ENCODE data around the gene EFEMP2.

- TF ChIP-seq CREB5 (CRISPR knock-in tag; IDR thresholded peaks at IDR 0.05; ENCODE audit: low read depth), result no peak
- TF ChIP-seq ARNTL (CRISPR knock-in tag; IDR thresholded peaks at IDR 0.05; ENCODE audit: borderline replicate concordance, low read depth), result no peak
- no peak for TF ChIP-seq ZFP30 (CRISPR knock-in tag; IDR thresholded peaks at IDR 0.05)
- TF ChIP-seq ESRRG (CRISPR knock-in tag; IDR thresholded peaks at IDR 0.05), result no peak
These were observed 23.7 kb upstream of the EFEMP2 start for GRCh38 chr11:65896034-65896999.
